Breast epithelium (tissue), 4 donors: ENCODE measurements around the gene PROCA1. TPM values are rescaled to one million over a fixed set of nuclear protein-coding genes. Genes with fewer than 3 reads are reported as not detected.

Source experiments
- DNase-seq, 2 donors: peaks; one replicate each; pipeline ENCODE4 v3.0.0-alpha.2; 2019; ENCODE audit warnings: low spot score in 2 of 2
- H3K27ac ChIP-seq, 2 donors: fragments of 200-600 bp; sonication (generic) in 1 of 2; one replicate each; pipeline ENCODE4 v1.5.1; 2016 to 2019; ENCODE audit warnings: mild to moderate bottlenecking in 1 of 2
- H3K27me3 ChIP-seq, 2 donors: fragments of 200-600 bp; sonication (generic) in 1 of 2; one replicate each; pipeline versions ENCODE4 v1.5.1 to v1.6.0; 2017 to 2019; ENCODE audit warnings: control low read depth in 1 of 2, mild to moderate bottlenecking in 1 of 2
- H3K36me3 ChIP-seq: fragments of 200-600 bp; one replicate; pipeline ENCODE4 v1.5.1; 2019
- H3K4me1 ChIP-seq, 2 donors: fragments of 200-600 bp; sonication (generic); one replicate each; pipeline ENCODE4 v1.5.1; 2016 to 2019; ENCODE audit warnings: control low read depth in 1 of 2
- H3K4me3 ChIP-seq, 3 donors: fragments of 200-600 bp; sonication (generic); 1 replicate in 2 of 3; 2 replicates in 1 of 3; pipeline ENCODE4 v1.5.1; 2016 to 2019; ENCODE audit warnings: mild to moderate bottlenecking in 3 of 3, moderate library complexity in 2 of 3
- H3K9me3 ChIP-seq, 2 donors: fragments of 200-600 bp; sonication (generic) in 1 of 2; one replicate each; pipeline ENCODE4 v1.5.1; 2016 to 2019; ENCODE audit warnings: control low read depth in 1 of 2
- POLR2A ChIP-seq: fragments of 450-650 bp; IDR thresholded peaks from one replicate; pipeline ENCODE4 v1.6.1; 2016; ENCODE audit warnings: antibody characterized with exemption, mild to moderate bottlenecking, moderate library complexity
- POLR2AphosphoS5 ChIP-seq, 3 donors: sonication (generic); formaldehyde crosslinking; IDR thresholded peaks; one replicate each; pipeline ENCODE4 v1.6.1; 2017; ENCODE audit warnings: antibody characterized with exemption in 3 of 3
- intact Hi-C: fragments of 100-400 bp; cut with DNase I; formaldehyde crosslinking; loops from one replicate; pipeline ENCODE4 v1.15.1; 2023; ENCODE audit warnings: low total_unique reads
- total RNA-seq, 3 donors: library from RNA; depleted of rRNA; stranded (reverse); fragments of >200 nt; gene quantifications; one replicate each; pipeline ENCODE4 v1.1.0, GENCODE V29; 2016
- TF ChIP-seq, protein P1 (sequence below), 3 donors: fragments of 450-650 bp; IDR thresholded peaks; one replicate each; pipeline ENCODE4 v1.5.1; 2016 to 2017; ENCODE audit warnings: antibody characterized with exemption in 3 of 3, mild to moderate bottlenecking in 3 of 3, moderate library complexity in 3 of 3

Gene PROCA1
- 1 to 10 TPM; 1.6 to 2.3 (median 1.6) TPM for total RNA-seq

- intact Hi-C loops: no loop called here
- TF ChIP-seq, protein P1, sequence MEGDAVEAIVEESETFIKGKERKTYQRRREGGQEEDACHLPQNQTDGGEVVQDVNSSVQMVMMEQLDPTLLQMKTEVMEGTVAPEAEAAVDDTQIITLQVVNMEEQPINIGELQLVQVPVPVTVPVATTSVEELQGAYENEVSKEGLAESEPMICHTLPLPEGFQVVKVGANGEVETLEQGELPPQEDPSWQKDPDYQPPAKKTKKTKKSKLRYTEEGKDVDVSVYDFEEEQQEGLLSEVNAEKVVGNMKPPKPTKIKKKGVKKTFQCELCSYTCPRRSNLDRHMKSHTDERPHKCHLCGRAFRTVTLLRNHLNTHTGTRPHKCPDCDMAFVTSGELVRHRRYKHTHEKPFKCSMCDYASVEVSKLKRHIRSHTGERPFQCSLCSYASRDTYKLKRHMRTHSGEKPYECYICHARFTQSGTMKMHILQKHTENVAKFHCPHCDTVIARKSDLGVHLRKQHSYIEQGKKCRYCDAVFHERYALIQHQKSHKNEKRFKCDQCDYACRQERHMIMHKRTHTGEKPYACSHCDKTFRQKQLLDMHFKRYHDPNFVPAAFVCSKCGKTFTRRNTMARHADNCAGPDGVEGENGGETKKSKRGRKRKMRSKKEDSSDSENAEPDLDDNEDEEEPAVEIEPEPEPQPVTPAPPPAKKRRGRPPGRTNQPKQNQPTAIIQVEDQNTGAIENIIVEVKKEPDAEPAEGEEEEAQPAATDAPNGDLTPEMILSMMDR (IDR thresholded peaks at IDR 0.05): no peak
- TF ChIP-seq POLR2AphosphoS5 (IDR thresholded peaks at IDR 0.05) (no peak), POLR2A (no peak)
Measured at GRCh38 chr17:28711723-28712031, at the start of gene PROCA1. PROCA1 (minus strand) TSS chr17:28711888; CDS start chr17:28711660, 228 bp downstream.

DNA sequence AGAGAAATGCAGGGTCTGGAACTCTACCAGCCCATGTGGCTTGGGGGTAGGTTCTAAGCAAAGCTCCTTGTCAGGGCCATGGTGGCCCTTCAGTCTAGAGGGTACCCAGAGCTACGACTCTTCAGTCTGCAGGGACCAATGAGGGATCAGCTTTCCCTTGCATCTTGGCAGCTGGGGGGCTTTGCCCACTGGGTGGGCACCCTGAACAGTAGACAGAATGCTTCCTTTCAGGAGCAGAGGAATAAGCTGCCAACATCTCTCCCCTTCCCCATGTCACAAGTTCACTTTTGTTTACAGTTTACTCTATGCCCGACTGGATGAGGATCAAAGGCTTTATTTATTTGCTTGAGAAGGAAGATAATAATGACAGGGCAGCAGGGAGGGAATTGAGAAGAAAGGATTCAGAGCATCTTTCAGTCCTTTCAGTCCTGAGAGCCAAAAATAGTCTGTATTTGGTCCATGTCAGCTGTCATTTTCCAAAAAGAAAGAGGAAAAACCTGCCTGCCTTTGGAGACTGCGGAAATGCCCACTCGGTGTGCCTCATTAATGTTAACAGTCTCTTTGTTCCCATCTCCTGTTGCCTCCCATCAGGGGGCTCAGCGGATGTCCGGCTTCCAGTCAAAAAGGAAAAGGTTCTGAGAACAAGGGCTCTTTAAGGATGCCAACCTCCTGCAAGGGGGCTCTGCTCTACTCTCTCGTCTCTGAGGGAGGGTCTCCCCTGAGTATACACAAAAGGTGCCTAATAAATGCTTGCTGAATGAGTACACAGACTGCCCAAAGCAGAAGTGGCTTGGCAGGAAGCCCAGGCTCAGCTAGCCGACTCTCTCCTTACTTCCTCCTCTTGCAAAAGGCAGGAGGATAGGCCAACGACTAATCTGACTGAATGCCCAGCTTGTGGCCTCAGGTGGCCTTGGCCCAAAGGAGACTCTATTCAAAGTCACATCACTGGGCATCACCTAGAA lies 49.2 kb upstream of the PROCA1 start:
- no peaks in the 10 kb centered on the region for H3K27me3 ChIP-seq

More at GRCh38 chr17:28711723-28712031, at the start of gene PROCA1:
- peaks cover 0 to 8% of the 10 kb centered on the region in 2 donors for H3K4me1 ChIP-seq
- no peaks in the 10 kb centered on the region for H3K27me3 ChIP-seq
- H3K36me3 ChIP-seq: no peaks in the 10 kb centered on the region
- no peak for DNase-seq
- H3K4me3 ChIP-seq: peak within 1 kb of the TSS; percentile 61 to 77 (median 76)
- H3K27ac ChIP-seq: peak within 1 kb of the TSS; percentile 90 to 93
- H3K9me3 ChIP-seq: no peaks in the 10 kb centered on the region

GRCh38 chr17:28759256-28759865 lies 47.7 kb upstream of the PROCA1 start:
- H3K4me3 ChIP-seq: no peak overlapping the region
- H3K27ac ChIP-seq: peak overlapping the region in 1 of 2 donors; percentile 11
- H3K27me3 ChIP-seq: no peaks in the 10 kb centered on the region
- no peak for TF ChIP-seq POLR2AphosphoS5 (IDR thresholded peaks at IDR 0.05)
- TF ChIP-seq POLR2A: no peak
- TF ChIP-seq, protein P1 (IDR thresholded peaks at IDR 0.05): no peak
- peaks cover 0 to 8% of the 10 kb centered on the region in 2 donors for H3K4me1 ChIP-seq
- H3K9me3 ChIP-seq: no peaks in the 10 kb centered on the region
- H3K36me3 ChIP-seq: no peaks in the 10 kb centered on the region
- DNase-seq: peak in 1 of 2 donors; percentile 49
- intact Hi-C loops: no loop called here

More for the DNA sequence above, 49.2 kb upstream of the PROCA1 start:
- intact Hi-C loops: no loop called here
- Histone ChIP-seq H3K27ac (peak overlapping the region; percentile 51 to 73), H3K4me1 (peaks cover 0 to 8% of the 10 kb centered on the region in 2 donors), H3K36me3 (no peaks in the 10 kb centered on the region), H3K4me3 (no peak overlapping the region), H3K9me3 (no peaks in the 10 kb centered on the region)
- DNase-seq: peak; percentile 78 to 84
- TF ChIP-seq, protein P1 (IDR thresholded peaks at IDR 0.05): no peak
- no peak for TF ChIP-seq POLR2A
- peak in 1 of 3 donors; percentile 36 for TF ChIP-seq POLR2AphosphoS5 (IDR thresholded peaks at IDR 0.05)

DNA sequence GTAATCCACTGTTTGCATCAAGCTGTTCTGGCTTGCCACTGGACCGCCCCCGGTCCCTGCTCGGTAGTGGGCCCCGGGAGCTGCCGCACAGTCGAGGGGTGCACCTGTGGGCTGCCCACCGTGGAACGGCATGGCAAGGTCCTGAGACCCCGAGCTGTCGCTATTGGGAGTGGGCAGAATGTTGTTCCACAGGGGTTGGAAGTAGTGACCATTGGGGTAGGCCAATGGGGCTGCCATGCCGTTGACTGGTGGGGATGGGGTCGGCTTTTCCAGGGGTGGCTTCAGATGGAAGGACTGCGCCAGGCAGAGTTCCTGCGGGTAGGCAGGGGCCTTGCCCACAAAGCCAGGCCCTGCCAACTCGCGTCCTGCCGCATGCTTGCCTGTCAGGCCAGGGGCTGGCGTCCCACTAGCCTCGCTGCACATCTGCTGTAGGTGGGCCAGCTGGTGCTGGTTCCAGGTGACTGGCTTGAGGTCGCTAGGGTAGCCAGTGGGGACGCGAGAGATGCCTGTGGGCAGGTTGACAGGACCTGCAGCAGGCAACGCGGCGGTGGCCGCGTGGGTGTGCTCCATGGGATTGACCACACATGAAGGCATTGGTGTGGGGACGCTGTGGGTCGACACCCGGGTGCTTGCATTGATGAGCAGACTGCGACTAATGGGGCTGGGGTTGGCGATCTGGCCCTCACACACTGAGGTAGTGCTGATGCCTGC lies 46.9 kb upstream of the PROCA1 start:
- no peaks in the 10 kb centered on the region for H3K27me3 ChIP-seq
- H3K4me3 ChIP-seq: no peak overlapping the region
- H3K9me3 ChIP-seq: no peaks in the 10 kb centered on the region
- DNase-seq: peak in 1 of 2 donors; percentile 46
- intact Hi-C loops: no loop called here
- H3K4me1 ChIP-seq: peaks cover 0 to 8% of the 10 kb centered on the region in 2 donors
- no peaks in the 10 kb centered on the region for H3K36me3 ChIP-seq
- TF ChIP-seq, protein P1 (IDR thresholded peaks at IDR 0.05): no peak
- no peak for TF ChIP-seq POLR2AphosphoS5 (IDR thresholded peaks at IDR 0.05)
- TF ChIP-seq POLR2A: no peak
- H3K27ac ChIP-seq: peak overlapping the region in 1 of 2 donors; percentile 3
